Ovary (tissue), 9 donors: ENCODE results near the gene ANKMY1. TPM values are rescaled to one million over a fixed set of nuclear protein-coding genes. Genes with fewer than 3 reads are reported as not detected.
A peak's percentile ranks its signal among the peaks of the same experiment; 100 is the strongest.

Experiments used
- DNase-seq, 5 donors: peaks; one replicate each; pipeline ENCODE4 v3.0.0-alpha.2; 2019 to 2020
- H3K27ac ChIP-seq, 2 donors: fragments of 200-600 bp; one replicate each; pipeline versions ENCODE4 v1.5.1 to v1.8.0; 2019 to 2022
- H3K27me3 ChIP-seq: fragments of 200-600 bp; one replicate; pipeline ENCODE4 v1.8.0; 2022
- H3K36me3 ChIP-seq: fragments of 200-600 bp; sonication (generic); one replicate; pipeline ENCODE4 v1.5.1; 2019
- H3K4me1 ChIP-seq: one replicate; pipeline ENCODE4 v1.8.1; 2013; ENCODE audit warnings: mild to moderate bottlenecking, moderate library complexity; ENCODE audit not compliant: insufficient read depth
- H3K4me3 ChIP-seq: fragments of 200-600 bp; sonication (generic); one replicate; pipeline ENCODE4 v1.5.1; 2017
- H3K9me3 ChIP-seq, 2 donors: fragments of 200-600 bp in 1 of 2; sonication (generic) in 1 of 2; one replicate each; pipeline versions ENCODE4 v1.5.1 to v1.8.1; 2013 to 2019; ENCODE audit warnings: mild to moderate bottlenecking in 1 of 2, moderate library complexity in 1 of 2
- EP300 ChIP-seq: sonication (generic); formaldehyde crosslinking; IDR thresholded peaks from one replicate; pipeline ENCODE4 v1.6.1; 2017; ENCODE audit warnings: antibody characterized with exemption
- POLR2A ChIP-seq: fragments of 450-650 bp; IDR thresholded peaks from one replicate; pipeline ENCODE4 v1.6.1; 2017; ENCODE audit warnings: antibody characterized with exemption, mild to moderate bottlenecking, moderate library complexity
- WGBS, 3 donors: extraction: QIAGEN DNeasy Blood & Tissue Kit in 1 of 3; methylation state at CpG; one replicate each; pipeline versions ENCODE4 v1.1.5 to v1.1.7; 2013 to 2017; 5-methylcytosine and 5-hydroxymethylcytosine counted together
- intact Hi-C, 4 donors: fragments of 100-400 bp; cut with DNase I; formaldehyde crosslinking; loops; one replicate each; pipeline versions ENCODE4 v1.11.0 to v1.15.1; 2022 to 2023
- polyA plus RNA-seq, 2 donors: library from polyadenylated mRNA; stranded (reverse); fragments of 200-250 nt in 1 of 2; fragments of 350-450 nt in 1 of 2; fragmentation: Illumina TruSeq in 1 of 2; extraction: RNeasy Lipid Tissue Mini Kit (QIAGEN cat#74804) in 1 of 2; gene quantifications; one replicate each; pipeline ENCODE4 v1.2.3, GENCODE V29; 2013 to 2014
- total RNA-seq, 7 donors: library from RNA; depleted of rRNA in 2 of 7; stranded (reverse); fragments of >200 nt in 2 of 7; fragmentation: NEBNext Ultra II Directional in 3 of 7; extraction: Animal tissue kit (Norgen Biotek cat#: 25700) in 3 of 7; gene quantifications; one replicate each; pipeline versions ENCODE4 v1.1.0 to v1.2.4, GENCODE V29; 2016 to 2023
- TF ChIP-seq, protein P1 (sequence below), 3 donors: fragments of 450-650 bp in 2 of 3; fragments of 200-600 bp in 1 of 3; IDR thresholded peaks; one replicate each; pipeline versions ENCODE4 v1.5.1 to v1.8.0; 2016 to 2022; ENCODE audit warnings: antibody characterized with exemption in 3 of 3, mild to moderate bottlenecking in 1 of 3
- donor health status: DM: no; HTN: no; CAD: no; lungs with moderate emphysema.
- donor health status: DM: no; HTN: no; CAD: no.
- donor health status: Bipolar disorder and iron deficiency.
- donor health status: DM: yes; HTN: yes; CAD: no.
- donor health status: DM: no; HTN: no; CAD: no.
- donor health status: DM: yes; HTN: yes; CAD: no.

The ANKMY1 gene
- total and polyA plus RNA-seq, 9 donors: 11.5 to 24.2 (median 19.0) TPM

- no peak for DNase-seq
- 83 to 87% (median 87%) methylated on average over 21 to 24 of the region's 24 CpGs for WGBS, 3 donors
- TF ChIP-seq EP300 (no peak), POLR2A (no peak)
- TF ChIP-seq, protein P1, sequence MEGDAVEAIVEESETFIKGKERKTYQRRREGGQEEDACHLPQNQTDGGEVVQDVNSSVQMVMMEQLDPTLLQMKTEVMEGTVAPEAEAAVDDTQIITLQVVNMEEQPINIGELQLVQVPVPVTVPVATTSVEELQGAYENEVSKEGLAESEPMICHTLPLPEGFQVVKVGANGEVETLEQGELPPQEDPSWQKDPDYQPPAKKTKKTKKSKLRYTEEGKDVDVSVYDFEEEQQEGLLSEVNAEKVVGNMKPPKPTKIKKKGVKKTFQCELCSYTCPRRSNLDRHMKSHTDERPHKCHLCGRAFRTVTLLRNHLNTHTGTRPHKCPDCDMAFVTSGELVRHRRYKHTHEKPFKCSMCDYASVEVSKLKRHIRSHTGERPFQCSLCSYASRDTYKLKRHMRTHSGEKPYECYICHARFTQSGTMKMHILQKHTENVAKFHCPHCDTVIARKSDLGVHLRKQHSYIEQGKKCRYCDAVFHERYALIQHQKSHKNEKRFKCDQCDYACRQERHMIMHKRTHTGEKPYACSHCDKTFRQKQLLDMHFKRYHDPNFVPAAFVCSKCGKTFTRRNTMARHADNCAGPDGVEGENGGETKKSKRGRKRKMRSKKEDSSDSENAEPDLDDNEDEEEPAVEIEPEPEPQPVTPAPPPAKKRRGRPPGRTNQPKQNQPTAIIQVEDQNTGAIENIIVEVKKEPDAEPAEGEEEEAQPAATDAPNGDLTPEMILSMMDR (IDR thresholded peaks at IDR 0.05): no peak
- H3K36me3 ChIP-seq: no peaks in the 10 kb centered on the region
- no peaks in the 10 kb centered on the region for H3K27me3 ChIP-seq
- H3K9me3 ChIP-seq: no peaks in the 10 kb centered on the region
- H3K27ac ChIP-seq: no peak overlapping the region
- no peak overlapping the region for H3K4me3 ChIP-seq
- intact Hi-C loops: no loop called here
- no peaks in the 10 kb centered on the region for H3K4me1 ChIP-seq
These were observed 111.7 kb downstream of the ANKMY1 start for GRCh38 chr2:240445961-240446663.

DNA sequence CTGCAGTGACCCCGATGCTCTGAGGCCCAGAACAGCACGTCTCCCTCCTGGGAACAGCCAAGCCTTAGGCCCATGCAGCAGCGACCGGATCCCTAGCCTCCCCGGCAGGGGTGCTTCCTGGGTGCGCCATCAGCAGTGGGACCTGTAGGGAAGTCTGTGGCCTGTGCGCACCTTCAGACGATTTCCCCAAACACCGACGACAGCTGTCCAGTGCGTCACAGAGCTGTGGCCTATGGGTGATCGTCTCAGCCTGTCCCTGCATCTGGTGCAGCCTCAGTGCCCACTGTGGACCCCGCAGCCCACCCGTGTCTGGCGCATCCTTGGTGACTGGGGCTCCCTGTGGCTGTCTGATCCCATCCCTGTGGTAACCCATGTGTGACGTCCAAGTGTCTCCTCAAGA is 113.3 kb downstream of the ANKMY1 start:
- intact Hi-C loops: no loop called here
- Histone ChIP-seq H3K27ac (no peak overlapping the region), H3K27me3 (no peaks in the 10 kb centered on the region), H3K9me3 (no peaks in the 10 kb centered on the region), H3K36me3 (no peaks in the 10 kb centered on the region), H3K4me1 (no peaks in the 10 kb centered on the region), H3K4me3 (no peak overlapping the region)
- no peak for TF ChIP-seq EP300
- TF ChIP-seq, protein P1 (IDR thresholded peaks at IDR 0.05): no peak
- no peak for TF ChIP-seq POLR2A
- no peak for DNase-seq
- 82 to 93% (median 86%) methylated on average over 14 to 16 of the region's 16 CpGs for WGBS, 3 donors

GRCh38 chr2:240443891-240444301 is 113.9 kb downstream of the ANKMY1 start:
- no peak for TF ChIP-seq EP300
- no peak for TF ChIP-seq POLR2A
- TF ChIP-seq, protein P1 (IDR thresholded peaks at IDR 0.05): no peak
- Histone ChIP-seq H3K9me3 (no peaks in the 10 kb centered on the region), H3K4me3 (no peak overlapping the region), H3K36me3 (no peaks in the 10 kb centered on the region), H3K27ac (no peak overlapping the region), H3K27me3 (no peaks in the 10 kb centered on the region), H3K4me1 (no peaks in the 10 kb centered on the region)
- intact Hi-C loops: no loop called here
- 77 to 93% (median 92%) methylated on average over 12 to 17 of the region's 17 CpGs for WGBS, 3 donors
- no peak for DNase-seq

- TF ChIP-seq, protein P1 (IDR thresholded peaks at IDR 0.05): no peak
- TF ChIP-seq POLR2A: no peak
- no peak for TF ChIP-seq EP300
- H3K27me3 ChIP-seq: no peaks in the 10 kb centered on the region
- H3K9me3 ChIP-seq: no peaks in the 10 kb centered on the region
- no peaks in the 10 kb centered on the region for H3K36me3 ChIP-seq
- DNase-seq: peak in 1 of 5 donors; percentile 19
- WGBS, 3 donors: 87 to 93% (median 90%) methylated on average over 22 to 25 of the region's 25 CpGs
- no peak overlapping the region for H3K27ac ChIP-seq
- peaks cover 4% of the 10 kb centered on the region for H3K4me1 ChIP-seq
- H3K4me3 ChIP-seq: no peak overlapping the region
- intact Hi-C loops: no loop called here
These were observed 114.7 kb downstream of the ANKMY1 start for GRCh38 chr2:240442891-240443715.
